ENCODE measurements around the gene ZC3H14.
"Not testable (repeated sequence)": the region's sequence is repeated elsewhere in the genome, so short reads cannot be mapped to it uniquely, and the experiment has no call there.

The ZC3H14 gene, protein sequence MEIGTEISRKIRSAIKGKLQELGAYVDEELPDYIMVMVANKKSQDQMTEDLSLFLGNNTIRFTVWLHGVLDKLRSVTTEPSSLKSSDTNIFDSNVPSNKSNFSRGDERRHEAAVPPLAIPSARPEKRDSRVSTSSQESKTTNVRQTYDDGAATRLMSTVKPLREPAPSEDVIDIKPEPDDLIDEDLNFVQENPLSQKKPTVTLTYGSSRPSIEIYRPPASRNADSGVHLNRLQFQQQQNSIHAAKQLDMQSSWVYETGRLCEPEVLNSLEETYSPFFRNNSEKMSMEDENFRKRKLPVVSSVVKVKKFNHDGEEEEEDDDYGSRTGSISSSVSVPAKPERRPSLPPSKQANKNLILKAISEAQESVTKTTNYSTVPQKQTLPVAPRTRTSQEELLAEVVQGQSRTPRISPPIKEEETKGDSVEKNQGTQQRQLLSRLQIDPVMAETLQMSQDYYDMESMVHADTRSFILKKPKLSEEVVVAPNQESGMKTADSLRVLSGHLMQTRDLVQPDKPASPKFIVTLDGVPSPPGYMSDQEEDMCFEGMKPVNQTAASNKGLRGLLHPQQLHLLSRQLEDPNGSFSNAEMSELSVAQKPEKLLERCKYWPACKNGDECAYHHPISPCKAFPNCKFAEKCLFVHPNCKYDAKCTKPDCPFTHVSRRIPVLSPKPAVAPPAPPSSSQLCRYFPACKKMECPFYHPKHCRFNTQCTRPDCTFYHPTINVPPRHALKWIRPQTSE

DNA sequence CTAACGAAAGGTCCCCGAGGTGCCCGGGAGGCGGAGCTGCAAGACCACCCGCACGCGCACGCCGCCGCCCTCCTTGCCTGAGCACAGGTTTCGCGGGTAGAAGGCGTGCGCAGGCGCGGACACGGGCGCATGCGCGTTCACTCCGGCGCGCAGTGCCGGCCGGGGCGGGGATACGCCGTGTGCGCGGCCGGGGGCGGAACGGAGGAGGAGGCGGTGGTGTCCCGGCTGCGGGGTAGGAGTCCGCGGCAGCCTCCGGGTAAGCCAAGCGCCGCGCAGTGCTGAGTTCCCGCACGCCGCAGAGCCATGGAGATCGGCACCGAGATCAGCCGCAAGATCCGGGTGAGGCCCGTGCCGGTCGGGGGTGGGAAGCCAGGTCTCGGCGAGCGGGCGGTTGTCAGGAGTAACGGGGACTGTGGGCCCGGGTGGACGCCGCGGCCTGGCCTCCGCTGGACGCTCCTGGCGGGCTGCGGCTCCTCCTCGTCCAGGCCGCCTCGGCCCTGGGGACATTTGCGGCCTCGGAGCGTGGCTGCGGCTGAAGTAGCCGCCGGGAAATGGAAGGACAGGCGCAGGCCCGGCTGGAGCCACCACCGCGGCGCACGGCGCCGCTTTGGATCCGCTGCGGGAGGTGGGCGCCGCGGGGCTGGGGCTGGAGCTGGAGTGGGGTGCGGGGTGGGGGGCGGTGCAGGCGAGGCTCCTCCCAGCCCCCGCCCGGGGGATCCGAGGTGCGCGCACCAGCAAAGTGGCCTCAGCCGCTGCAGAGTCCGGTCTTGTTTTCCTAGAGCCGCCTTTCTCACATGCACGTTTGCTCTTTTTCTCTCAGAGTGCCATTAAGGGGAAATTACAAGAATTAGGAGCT, at the start of gene ZC3H14:
Gene ZC3H14, plus strand, starts transcription at position 207 of the 856 bp plus-strand sequence. Its CDS starts 97 bp downstream, at position 304.
- DNase-seq (ENCODE audit: low read depth in 2 of 2): peak; percentile 74 to 78

- DNase-seq (ENCODE audit: low read depth in 2 of 2): no peak
Observed at GRCh38 chr14:88515499-88516221, 47.2 kb upstream of the ZC3H14 start.

DNA sequence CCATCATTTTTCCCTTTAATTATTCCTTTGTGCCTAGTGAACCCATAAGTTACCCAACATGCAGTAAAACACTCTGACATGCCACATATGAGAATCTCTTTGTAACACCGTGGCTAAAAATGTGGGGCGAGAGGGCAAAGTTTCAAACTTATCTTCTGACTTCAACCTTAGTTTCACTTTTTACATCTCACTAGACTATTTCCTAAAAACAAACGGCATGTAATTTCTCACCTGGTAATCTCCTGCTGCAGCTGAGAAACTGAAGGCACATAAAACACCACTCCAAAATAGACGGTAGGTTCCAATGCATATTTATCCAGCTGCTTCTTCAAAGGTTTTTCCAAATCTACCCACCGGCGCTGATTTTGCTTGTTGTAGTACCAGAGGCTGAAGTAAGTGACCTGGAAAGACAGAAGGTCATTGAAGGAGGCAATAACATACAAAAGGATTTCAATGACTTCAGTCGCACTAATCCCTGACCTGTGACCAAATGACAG, 45.9 kb upstream of the ZC3H14 start:
- DNase-seq (ENCODE audit: low read depth in 2 of 2): no peak

DNA sequence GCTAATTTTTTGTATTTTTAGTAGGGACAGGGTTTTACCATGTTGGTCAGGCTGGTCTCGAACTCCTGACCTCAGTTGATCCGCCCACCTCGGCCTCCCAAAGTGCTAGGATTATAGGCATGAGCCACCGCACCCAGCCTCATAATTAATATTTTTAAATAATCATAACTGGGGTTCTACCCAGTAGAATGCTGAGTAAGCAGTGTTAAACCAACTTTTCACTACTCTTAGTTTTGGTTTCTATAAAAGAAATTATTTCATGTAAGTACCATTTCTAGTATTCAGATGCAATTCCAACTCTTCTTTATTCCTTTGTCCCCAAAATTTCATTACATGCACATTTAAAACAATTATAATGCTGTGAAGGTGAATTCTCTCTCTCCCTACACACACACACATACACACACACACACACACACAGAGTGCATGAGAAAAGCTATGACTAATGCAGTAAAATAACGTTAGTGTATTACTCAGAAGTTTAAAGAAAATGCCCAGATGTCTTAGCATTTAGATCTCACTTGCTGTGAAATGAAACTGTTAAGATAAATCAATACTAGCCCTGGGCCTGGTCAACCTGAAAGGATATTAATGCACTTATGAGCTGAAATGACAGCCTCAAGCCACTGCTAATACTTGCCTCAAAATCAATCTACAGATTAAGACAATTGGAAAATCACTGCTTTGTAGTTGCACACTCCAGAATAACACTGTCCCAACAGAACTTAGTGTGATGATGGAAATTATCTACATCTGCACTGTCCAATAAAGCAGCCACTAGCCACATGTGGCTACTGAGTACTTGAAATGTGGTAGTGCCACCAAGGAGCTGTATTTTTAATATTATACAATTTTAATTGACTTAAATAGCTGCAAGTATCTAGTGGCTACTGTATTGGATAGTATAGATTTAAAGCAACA, 44.0 kb upstream of the ZC3H14 start:
- DNase-seq (ENCODE audit: low read depth in 2 of 2): no peak

GRCh38 chr14:88519907-88520306, 42.9 kb upstream of the ZC3H14 start:
- no peak for DNase-seq (ENCODE audit: low read depth in 2 of 2)

- no peak for DNase-seq (ENCODE audit: low read depth in 2 of 2)
Observed at GRCh38 chr14:88521818-88522217, 41.0 kb upstream of the ZC3H14 start.

GRCh38 chr14:88522393-88522792, 40.4 kb upstream of the ZC3H14 start:
- DNase-seq (ENCODE audit: low read depth in 2 of 2): no peak

DNA sequence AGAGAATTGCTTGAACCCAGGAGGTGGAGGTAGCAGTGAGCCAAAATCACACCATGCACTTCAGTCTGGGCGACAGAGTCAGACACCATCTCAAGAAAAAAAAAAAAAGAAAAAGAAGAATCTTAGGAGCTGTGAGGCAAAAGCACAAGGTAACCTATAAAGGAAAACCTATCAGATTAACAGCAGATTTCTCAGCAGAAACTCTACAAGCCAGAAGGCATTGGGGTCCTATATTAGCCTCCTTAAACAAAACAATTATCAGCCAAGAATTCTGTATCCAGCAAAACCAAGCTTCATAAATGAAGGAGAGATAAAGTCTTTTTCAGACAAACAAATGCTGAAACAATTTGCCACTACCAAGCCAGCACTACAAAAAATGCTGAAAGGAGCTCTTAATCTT, 32.9 kb upstream of the ZC3H14 start:
- DNase-seq (ENCODE audit: low read depth in 2 of 2): not testable (repeated sequence)

DNA sequence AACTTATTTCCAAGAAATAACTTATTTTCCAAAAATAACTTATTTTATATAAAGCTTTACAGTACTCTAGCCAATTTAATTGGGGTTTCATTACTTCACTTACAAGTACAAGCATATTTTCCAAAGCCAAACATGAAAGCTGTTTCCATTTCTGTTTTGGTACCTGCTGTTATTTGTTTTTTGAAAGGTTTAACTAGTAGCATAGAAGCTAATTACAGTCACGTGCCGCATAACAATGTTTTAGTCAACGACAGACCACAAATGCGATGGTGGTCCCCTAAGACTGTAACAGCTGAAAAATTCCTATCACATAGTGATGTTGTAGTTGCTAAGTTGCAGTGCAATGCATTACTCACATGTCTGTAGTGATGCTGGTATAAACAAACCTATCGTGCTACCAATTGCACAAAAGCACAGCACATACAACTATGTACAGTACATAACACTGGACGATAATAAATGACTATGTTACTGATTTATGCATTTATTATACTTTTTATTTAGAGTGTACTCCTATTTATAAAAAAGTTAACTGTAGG, 29.7 kb upstream of the ZC3H14 start:
- no peak for DNase-seq (ENCODE audit: low read depth in 2 of 2)

DNA sequence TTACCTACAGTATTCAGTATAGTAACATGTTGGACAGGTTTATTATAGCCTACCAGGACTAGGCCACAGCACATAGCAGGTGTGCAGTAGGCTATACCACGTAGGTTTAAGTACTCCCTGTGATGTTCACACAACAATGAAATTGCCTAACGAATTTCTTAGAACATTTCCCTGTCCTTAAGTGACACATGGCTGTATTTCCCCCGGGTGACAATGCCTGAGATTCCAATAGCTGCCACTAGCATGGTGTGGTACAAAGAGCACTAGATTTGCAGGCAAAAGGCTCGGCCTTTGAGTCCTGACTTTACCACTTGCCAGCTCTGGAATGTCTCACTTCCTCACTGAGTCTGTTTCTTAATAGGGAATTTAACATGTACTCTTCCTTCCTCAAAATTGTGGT, 27.7 kb upstream of the ZC3H14 start:
- no peak for DNase-seq (ENCODE audit: low read depth in 2 of 2)

GRCh38 chr14:88535813-88536212, 27.0 kb upstream of the ZC3H14 start:
- DNase-seq (ENCODE audit: low read depth in 2 of 2): no peak

DNA sequence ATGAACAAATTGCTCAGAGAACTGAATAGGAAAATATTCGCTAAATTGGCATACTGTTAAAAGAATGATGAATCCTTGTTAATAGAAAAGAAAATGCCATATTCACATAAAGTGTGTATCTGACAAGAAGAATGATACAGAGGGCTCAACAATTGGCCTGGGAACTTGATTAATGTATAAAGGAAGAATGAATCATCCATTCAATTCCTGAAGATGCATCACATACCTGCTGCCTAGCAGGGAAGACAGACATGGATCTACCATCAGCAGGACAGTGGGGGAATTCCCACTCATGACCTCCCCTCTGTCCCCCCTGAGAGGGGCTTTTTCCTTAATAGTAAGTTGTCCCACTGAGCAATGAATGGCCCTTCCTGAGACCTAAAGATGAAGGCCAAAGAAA, 21.5 kb upstream of the ZC3H14 start:
- DNase-seq (ENCODE audit: low read depth in 2 of 2): no peak

GRCh38 chr14:88542857-88543795, 19.7 kb upstream of the ZC3H14 start:
- DNase-seq (ENCODE audit: low read depth in 2 of 2): no peak

DNA sequence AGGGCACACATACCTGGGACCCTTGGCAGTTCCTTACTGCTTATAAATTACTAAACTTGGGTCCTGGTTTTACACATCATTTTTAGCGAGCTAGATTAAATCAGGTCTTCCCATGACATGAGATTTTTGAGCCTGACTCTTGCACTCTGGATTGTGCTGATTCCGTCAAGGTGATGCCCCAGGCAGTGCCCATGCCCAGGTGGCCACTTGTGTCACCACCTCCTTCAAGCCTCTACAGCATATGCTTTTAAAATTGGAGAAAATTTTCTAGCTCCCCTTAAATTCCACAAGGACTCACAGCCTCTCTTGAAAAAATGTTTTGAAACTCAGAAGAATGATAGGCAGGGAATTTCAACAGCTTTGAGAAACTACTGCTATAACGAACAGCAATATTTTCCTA, 17.6 kb upstream of the ZC3H14 start:
- no peak for DNase-seq (ENCODE audit: low read depth in 2 of 2)

- DNase-seq (ENCODE audit: low read depth in 2 of 2): no peak
Observed at GRCh38 chr14:88546621-88547385, 16.0 kb upstream of the ZC3H14 start.

- no peak for DNase-seq (ENCODE audit: low read depth in 2 of 2)
Observed at GRCh38 chr14:88547386-88547780, 15.5 kb upstream of the ZC3H14 start.

GRCh38 chr14:88550078-88550477, 12.8 kb upstream of the ZC3H14 start:
- no peak for DNase-seq (ENCODE audit: low read depth in 2 of 2)
